Right kidney (tissue), 1 donor: ENCODE data around the gene GPRC5C.

Experiments used
- DNase-seq: peaks from one replicate; pipeline ENCODE4 v3.0.0-alpha.2; 2016

GPRC5C gene

DNA sequence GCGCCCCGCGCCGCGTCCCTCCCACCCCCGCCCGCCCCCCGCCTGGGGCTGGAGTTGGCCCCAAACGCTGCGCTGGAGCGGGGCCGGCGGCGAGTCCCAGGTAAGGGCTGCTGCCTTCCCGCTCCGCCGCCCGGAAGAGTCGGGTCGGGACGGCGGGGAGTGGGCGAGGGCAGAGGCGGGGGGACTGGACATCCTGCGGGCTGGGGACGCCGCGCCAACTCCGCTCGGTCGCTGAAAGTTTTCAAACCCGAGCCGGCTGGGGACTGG lies 469 bp downstream of the GPRC5C start:
- DNase-seq = no peak

DNA sequence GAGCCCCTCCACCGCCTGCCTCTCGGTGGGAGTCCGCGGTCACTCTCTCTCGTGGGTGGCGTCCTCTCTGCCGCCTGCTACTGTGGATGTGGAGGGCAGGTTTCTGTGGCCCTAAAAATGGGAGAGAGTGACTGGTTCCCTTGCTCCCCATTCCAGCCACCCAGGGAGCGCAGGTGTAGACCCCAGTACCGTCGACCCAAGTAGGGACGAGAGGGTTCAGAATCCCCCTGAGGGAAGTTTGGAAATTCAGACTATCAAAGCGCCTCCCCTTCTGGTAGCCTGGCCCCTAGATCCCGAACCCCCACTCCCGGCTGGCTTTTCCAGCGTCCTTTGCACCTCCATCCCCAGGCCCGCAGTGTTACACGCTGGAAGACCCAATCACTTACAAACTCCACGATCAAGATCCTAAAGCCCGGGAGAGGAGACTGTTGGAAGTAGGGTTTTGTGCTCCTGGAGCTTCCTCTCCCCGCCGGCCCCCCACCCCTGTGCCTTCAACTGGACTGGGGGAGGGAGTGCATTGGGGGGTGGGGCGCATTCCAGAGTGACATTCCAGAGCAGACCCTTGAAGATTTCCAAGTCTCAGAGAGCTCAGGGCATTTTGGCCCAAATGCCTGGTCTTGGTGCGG lies 991 bp downstream of the GPRC5C start:
- DNase-seq = peak; percentile 49

DNA sequence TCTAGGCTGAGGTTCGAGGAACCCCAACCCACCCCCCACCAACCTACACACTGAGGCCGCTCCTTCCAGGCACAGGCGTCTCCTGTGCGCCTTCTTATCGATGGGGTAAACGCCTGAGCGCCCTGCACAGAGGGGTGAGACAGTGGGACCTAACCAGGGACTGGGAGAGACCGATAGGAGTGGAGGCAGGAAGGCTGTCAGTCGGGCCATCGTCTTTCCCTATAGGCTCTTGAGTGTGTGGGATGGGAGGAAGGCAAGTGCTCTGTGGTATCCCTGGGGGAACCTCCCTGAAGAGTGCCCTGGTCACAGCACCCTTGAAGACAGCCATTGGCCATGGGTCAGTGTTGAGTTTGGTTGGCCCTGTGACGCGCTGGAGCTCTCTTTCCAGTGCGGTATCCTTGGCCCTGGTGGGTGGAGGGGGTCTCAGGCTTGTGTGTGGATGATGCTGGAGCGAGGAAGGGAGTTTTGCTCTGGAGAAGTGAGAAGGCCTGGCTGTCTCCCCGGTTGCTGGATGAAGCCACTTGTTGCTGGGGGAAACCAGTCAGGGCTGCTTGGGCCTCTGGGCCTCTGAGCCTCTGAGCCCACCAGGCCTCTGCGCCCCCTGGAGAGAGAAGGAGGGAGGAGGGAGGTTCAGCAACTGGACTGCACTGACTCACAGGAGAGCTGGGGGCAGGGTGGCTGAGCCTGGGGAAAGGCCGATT lies 1.7 kb downstream of the GPRC5C start:
- peak; percentile 64 for DNase-seq

DNA sequence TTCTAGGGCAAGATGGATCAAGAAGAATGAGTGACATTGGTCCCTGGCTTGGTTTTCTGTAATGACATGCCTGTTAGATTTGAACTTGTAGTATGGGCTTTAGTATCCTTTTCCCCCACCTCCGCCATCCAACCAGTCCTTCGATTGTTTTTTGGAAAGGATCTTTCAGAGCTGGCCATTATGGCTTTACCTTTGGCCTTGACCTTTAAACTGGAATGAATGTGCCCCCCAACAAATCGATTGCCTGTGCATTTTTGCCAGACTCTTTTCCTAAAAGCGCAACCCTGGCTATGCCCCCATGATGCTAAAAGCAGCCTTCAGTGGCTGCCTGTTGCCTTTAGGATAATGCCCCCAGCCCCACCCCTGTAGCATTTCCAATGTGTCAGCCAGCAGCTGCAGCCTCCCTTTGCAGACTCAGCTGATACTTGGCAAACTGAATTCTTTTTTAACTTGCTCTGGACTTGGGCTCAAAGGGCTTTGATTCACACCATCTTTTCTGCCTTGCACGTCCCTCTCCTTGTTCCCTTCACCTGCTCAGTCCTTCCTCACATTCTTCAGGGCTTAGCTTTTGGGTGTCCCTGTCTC lies 4.0 kb downstream of the GPRC5C start:
- DNase-seq = no peak

DNA sequence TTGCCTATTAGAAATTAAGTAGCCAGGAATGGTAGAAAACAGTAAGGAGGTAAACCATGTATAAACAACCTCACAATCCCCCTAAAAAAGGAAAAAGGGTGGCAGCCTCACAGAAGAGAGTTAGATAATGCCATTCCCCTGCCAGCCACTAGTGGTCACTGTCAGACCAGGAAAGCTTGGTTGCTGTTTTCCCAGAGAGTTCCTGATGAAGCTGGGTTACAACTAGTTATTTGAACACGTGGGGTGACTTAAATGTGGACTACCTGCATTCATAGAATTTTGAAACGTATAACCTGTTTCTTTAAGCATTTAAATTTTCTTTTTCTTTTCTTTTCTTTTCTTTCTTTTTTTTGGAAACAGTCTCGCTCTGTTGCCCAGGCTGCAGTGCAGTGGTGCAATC lies 5.8 kb downstream of the GPRC5C start:
- no peak for DNase-seq

DNA sequence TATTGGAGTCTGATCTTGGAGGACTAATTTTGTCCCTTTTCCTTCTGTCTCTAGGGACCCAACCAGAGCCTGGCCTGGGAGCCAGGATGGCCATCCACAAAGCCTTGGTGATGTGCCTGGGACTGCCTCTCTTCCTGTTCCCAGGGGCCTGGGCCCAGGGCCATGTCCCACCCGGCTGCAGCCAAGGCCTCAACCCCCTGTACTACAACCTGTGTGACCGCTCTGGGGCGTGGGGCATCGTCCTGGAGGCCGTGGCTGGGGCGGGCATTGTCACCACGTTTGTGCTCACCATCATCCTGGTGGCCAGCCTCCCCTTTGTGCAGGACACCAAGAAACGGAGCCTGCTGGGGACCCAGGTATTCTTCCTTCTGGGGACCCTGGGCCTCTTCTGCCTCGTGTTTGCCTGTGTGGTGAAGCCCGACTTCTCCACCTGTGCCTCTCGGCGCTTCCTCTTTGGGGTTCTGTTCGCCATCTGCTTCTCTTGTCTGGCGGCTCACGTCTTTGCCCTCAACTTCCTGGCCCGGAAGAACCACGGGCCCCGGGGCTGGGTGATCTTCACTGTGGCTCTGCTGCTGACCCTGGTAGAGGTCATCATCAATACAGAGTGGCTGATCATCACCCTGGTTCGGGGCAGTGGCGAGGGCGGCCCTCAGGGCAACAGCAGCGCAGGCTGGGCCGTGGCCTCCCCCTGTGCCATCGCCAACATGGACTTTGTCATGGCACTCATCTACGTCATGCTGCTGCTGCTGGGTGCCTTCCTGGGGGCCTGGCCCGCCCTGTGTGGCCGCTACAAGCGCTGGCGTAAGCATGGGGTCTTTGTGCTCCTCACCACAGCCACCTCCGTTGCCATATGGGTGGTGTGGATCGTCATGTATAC lies 8.0 kb downstream of the GPRC5C start:
- no peak for DNase-seq

DNA sequence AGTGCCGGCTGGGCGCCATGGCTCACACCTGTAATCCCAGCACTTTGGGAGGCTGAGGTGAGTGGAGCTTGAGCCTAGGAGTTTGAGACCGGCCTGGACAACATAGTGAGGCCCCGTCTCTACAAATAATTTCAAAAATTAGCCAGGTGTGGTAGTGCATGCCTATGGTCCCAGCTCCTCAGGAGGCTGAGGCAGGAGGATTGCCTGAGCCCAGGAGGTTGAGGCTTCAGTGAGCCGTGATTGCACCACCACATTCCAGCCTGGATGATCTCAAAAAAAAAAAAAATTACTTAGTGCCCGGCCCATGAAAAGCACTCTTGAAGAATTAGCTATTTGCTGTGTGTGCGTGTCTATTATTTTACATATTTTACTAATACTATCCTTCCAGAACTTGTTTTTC lies 9.6 kb downstream of the GPRC5C start:
- no peak for DNase-seq

DNA sequence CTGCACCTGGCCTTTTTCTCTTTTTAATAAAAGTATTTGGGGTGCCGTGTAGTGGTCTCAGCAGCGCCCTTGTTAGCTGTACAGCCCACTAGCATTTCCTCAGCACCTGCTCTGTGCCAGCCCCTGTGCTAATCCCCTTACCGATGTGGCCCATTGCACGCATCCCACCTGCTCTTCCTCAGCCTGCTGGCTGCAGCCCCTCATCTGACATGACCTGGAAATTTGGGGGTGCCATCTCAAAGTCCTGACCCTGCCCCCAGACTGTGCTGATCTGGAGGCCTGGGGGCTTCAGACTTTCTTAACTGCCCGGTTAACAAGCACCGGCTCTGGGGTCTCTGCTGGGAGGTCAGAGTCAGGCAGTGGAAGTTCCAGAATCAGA lies 10.4 kb downstream of the GPRC5C start:
- no peak for DNase-seq

DNA sequence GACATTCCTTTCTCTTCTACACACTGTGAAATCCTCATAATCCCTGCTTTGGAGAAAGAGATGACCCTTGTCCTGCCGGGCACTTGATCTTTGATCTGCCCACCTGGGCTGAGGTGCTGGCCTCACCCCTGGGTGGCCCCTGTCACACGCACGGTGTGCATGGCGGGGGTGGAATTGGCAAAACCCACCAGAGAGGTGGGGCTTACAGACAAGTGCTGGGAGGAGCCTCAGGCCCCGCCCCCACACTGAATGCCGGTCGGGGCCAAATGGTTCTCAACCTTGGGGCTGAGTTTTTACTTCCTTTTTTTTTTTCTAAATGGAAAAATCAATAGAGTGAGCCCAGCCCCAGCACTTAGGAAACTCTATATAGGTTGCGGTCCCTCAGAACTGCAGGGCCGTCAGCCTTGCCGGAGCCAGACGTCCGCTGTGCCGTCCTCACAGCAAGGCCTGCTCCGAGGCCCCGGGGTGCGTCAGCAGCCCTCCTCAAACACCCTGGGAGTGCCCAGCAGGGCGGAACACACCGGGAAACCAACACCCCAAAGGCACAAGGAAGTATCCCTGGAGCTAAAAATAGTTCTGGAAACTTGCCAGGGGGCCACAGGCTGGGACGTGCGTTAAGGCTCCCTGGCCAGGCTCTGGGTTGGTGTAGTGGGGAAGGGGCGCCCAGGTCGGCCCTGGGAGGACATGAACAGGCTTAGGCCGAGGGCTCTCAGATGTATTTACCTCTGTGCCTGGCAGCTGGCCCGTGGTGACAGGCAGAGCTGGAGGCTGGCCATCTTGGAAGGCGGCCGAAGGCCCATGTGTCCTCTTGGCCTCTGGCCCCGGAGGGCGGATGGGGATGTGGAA lies 11.0 kb downstream of the GPRC5C start:
- DNase-seq = peak; percentile 72

DNA sequence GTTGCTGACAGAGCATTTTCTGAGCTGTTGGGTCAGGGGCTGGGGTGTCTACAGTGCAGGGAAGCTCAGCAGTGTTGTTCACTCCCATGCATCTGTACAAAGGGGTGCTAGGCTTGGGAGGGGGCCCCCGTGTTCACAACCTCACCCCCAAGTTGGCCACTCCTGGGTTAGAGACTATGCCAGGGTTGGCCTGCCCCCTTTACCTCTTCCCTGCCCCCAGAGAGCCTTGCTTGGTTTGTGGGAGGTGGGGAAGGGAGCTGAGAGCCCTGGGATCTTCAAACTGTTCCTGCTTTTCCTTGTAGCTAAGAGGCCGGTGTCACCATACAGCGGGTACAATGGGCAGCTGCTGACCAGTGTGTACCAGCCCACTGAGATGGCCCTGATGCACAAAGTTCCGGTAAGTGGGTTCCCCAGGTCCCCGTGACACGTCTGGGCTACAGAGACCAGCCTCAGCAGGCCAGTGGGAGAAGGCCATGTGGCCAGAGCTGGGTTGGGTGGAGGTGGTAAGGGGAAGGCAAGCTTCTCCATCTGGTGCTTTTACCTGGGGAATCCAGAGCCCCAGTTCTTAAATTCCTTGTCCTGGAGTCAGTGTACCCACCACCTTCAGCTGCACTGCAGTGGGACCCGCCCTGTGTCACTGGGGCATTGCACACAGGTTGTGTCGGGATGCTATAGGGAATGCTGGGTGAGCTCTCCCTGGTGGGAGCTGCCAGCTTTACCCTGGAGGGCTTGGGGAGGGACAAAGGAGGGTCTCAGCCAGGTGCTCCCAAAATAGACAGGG lies 11.8 kb downstream of the GPRC5C start:
- no peak for DNase-seq

DNA sequence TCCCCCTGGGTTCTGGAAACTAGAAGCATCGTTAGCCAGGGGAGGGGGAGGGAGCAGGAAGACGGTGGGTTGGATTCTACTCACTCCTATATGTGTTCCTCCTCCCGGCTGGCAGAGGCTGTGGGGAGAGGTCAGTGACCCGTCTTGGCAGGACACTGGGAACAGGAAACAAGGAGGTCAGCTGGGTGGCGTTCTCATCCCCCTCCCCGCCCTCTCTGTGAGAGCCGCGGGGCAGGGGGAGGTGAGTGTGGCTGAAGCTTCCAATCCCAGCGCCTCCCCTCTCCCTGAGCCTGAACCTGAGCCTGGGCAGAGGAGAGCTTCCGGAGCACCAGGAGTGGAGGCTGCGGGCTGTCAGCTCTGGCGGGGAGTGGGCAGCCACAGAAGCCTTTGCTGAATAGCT lies 12.5 kb downstream of the GPRC5C start:
- no peak for DNase-seq

DNA sequence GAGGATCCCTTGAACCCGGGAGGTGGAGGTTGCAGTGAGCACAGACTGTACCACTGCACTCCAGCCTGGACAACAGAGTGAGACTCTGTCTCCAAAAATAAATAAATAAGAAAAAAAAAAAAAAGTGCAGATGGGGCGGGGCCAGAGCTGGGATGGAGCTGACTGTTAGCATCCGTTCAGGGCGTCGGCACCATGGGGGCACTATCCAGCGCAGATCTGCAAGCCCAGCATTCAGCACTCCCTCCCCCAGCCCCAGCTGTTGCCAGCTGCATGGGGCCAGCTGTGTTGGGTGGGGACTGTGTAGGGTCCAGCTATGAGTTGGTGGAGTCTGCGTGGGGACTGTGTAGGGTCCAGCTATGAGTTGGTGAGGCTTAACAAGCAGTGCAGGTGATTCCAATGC lies 13.3 kb downstream of the GPRC5C start:
- DNase-seq = no peak

DNA sequence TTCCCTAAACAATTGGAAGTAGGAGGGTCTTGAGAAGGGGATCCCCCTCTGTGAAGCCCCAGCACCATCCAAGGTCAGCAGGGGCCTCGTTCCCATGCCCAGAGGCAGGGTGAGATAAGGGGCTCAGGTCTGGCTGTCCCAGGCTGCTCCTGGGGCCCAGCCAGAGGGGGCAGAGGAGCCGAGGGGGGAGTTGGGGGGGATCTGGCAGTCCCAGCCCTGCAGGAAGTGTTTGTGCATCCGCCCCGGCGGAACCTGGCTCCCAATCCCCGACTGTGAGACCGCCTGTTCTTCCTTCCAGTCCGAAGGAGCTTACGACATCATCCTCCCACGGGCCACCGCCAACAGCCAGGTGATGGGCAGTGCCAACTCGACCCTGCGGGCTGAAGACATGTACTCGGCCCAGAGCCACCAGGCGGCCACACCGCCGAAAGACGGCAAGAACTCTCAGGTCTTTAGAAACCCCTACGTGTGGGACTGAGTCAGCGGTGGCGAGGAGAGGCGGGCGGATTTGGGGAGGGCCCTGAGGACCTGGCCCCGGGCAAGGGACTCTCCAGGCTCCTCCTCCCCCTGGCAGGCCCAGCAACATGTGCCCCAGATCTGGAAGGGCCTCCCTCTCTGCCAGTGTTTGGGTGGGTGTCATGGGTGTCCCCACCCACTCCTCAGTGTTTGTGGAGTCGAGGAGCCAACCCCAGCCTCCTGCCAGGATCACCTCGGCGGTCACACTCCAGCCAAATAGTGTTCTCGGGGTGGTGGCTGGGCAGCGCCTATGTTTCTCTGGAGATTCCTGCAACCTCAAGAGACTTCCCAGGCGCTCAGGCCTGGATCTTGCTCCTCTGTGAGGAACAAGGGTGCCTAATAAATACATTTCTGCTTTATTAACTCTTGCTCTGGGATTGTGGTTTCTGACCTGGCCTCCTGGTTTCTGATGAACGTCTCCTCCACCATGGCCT lies 14.9 kb downstream of the GPRC5C start:
- no peak for DNase-seq

DNA sequence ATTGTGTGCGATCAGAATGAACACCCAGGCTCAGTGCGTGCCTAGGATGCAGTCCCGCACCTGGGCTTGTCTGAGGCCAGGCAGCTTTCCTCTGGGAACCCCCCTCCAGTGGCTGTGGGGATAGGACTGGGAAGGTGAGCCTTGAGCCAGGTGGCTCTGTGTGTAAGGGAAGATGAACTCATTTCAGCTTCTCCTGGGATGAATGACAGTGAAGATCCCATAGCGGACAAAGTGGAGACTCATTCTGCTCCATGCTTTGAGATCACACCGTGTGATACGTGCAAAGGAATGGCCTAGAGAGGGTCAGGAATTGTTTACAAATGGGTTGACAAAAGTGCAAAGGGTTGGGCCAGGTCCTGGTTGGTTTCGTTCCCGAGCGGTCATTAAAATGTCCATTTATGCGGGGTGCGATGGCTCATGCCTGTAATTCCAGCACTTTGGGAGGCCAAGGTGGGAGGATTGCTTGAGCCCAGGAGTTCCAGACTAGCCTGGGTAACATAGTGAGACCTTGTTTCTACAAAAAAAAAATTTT lies 15.8 kb downstream of the GPRC5C start:
- DNase-seq = no peak

DNA sequence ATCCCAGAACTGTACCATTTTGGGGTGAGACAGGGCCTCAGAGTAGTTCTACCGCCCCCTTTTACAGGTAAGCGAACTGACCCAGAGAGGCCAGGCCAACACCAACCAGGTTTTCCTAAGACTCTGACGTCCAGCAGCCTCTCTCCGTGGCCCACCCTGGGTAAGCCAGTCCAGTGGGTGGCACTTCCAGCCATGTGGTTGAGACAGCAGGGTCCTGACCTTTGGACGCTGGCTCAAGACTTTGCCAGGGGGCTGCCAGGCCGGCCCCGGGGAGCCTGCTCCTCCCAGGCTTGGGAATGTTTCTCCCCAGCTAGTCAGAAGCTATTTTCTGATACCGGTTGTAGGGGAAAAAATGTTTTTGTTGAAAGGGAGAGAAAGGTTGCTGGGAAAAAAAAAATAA lies 16.9 kb downstream of the GPRC5C start:
- no peak for DNase-seq

DNA sequence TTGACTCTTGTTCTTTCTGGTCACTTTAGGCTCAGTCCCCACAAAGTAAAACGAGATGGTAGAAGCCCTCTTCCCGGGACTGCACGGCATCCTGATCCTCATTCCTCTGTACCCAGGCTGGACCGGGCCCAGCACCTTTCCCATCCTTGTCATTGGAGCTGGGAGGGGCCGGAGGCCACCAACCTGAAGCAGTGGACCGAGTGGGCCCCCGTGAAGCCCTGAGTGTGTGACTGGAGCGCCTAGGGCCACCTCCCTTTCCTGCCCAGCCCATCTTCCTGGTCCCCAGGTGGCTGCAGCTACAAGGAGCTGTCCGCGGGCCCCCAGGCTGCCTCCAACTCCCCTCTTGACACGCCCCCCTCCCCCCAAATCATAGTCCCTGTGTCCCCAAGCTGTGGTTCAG lies 17.4 kb downstream of the GPRC5C start:
- no peak for DNase-seq

DNA sequence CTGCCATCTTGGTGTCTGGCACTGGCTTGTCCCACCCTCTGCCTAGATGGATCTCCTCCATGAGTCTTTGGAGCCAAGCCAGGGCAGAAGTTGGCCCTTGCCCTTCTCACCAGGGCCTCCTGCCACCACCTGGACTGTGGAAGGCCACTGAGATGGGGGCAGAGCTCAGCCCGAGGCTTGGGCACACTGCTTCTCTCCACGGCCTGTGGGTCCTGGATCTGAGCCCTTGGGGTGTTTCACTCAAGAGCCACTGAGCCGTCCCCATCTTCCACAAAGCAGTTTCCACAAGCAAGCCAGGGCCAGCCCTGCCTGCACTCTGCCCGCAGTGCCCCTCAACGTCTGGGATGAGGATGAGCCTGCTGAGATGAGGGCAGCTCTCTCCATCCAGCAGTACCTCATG lies 17.9 kb downstream of the GPRC5C start:
- no peak for DNase-seq

DNA sequence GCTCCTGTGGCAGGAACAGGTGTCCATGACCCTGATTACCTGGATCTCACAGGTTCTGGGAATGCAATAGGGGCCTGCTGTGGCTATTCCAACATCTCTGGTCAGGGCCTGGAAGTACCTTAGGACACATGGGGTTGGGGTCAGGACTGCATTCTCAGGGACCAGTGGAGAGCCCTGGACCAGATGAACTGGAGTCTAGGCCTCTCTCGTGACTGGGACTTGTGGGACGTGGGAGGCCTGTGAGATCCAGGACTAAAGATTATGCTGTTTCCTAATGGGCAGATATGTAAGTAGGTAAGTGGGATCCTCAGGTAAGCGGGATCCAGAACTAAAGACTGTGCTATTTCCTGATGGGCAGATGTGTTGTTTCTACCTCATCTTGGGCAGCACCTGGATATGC lies 18.3 kb downstream of the GPRC5C start:
- DNase-seq = no peak

DNA sequence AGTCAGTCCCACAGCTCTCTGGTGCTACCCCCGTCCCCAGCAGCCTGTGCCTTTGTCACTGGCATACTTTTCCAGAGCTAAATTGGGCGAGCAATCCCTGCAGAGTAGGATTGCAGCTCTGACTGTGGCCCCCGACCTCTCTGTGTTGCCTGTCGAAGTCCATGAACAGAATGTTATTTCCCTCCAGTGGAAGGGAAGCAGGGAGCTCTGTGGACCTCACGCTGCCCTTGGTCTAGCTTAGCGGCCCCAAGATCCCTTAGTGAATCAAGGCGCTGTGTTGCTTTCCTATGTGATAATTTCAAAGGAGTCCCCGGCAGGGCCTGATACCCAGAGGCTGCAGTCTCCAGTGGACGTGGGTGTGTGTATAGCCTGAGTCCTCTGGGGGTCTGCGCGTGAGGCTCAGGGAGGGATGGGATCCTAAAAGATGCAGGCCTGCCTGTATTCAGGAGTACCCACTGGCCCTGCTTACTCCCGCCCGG lies 19.1 kb downstream of the GPRC5C start:
- no peak for DNase-seq

DNA sequence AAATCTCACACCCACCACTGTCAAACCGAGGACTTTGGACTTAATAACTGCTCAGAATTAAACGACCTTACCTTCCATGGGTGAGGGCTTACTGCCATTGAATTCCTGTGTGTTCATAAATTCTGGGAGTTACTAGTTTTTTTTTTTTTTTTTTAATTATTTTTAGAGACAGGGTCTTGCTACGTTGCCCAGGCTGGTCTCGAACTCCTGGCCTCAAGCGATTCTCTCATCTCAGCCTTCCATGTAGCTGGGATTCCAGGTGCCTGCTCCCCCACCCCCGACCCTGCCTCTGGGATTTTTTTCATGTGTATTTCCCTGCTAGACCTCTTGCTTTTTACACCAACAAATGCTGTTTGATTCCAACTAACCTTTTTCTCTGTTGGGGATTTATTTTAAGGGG lies 19.7 kb downstream of the GPRC5C start:
- no peak for DNase-seq
